ENCODE results near the gene DYNC1LI2.

Gene DYNC1LI2

GRCh38 chr16:66717112-66717675 is 34.2 kb downstream of the DYNC1LI2 start:
- no peaks in the 10 kb centered on the region for H3K36me3 Mint-ChIP-seq
- H3K4me3 Mint-ChIP-seq: no peak overlapping the region
- H3K9me3 Mint-ChIP-seq: no peaks in the 10 kb centered on the region
- H3K4me1 Mint-ChIP-seq: no peaks in the 10 kb centered on the region
- ATAC-seq: no peak
- peaks cover 9% of the 10 kb centered on the region for H3K27me3 Mint-ChIP-seq
- no peak overlapping the region for H3K27ac Mint-ChIP-seq

GRCh38 chr16:66714654-66715307 is 36.6 kb downstream of the DYNC1LI2 start:
- Mint-ChIP-seq H3K4me3 (no peak overlapping the region), H3K4me1 (no peaks in the 10 kb centered on the region), H3K9me3 (no peaks in the 10 kb centered on the region), H3K36me3 (no peaks in the 10 kb centered on the region), H3K27ac (no peak overlapping the region), H3K27me3 (peaks cover 21% of the 10 kb centered on the region)
- ATAC-seq: no peak

GRCh38 chr16:66714062-66714461 is 37.3 kb downstream of the DYNC1LI2 start:
- ATAC-seq: no peak
- H3K4me3 Mint-ChIP-seq: no peak overlapping the region
- peaks cover 21% of the 10 kb centered on the region for H3K27me3 Mint-ChIP-seq
- H3K27ac Mint-ChIP-seq: no peak overlapping the region
- no peaks in the 10 kb centered on the region for H3K4me1 Mint-ChIP-seq
- H3K36me3 Mint-ChIP-seq: no peaks in the 10 kb centered on the region
- H3K9me3 Mint-ChIP-seq: no peaks in the 10 kb centered on the region

GRCh38 chr16:66713076-66713475 is 38.3 kb downstream of the DYNC1LI2 start:
- no peak overlapping the region for H3K27ac Mint-ChIP-seq
- ATAC-seq: no peak

GRCh38 chr16:66712512-66712911 is 38.9 kb downstream of the DYNC1LI2 start:
- no peak for ATAC-seq
- H3K36me3 Mint-ChIP-seq: no peaks in the 10 kb centered on the region
- no peaks in the 10 kb centered on the region for H3K4me1 Mint-ChIP-seq
- H3K27me3 Mint-ChIP-seq: peaks cover 21% of the 10 kb centered on the region
- no peaks in the 10 kb centered on the region for H3K9me3 Mint-ChIP-seq
- no peak overlapping the region for H3K4me3 Mint-ChIP-seq
- no peak overlapping the region for H3K27ac Mint-ChIP-seq

More at GRCh38 chr16:66713076-66713475, 38.3 kb downstream of the DYNC1LI2 start:
- no peaks in the 10 kb centered on the region for H3K9me3 Mint-ChIP-seq
- H3K4me1 Mint-ChIP-seq: no peaks in the 10 kb centered on the region
- no peak overlapping the region for H3K4me3 Mint-ChIP-seq
- no peaks in the 10 kb centered on the region for H3K36me3 Mint-ChIP-seq
- peaks cover 21% of the 10 kb centered on the region for H3K27me3 Mint-ChIP-seq

GRCh38 chr16:66711581-66711980 is 39.8 kb downstream of the DYNC1LI2 start:
- no peaks in the 10 kb centered on the region for H3K9me3 Mint-ChIP-seq
- no peaks in the 10 kb centered on the region for H3K36me3 Mint-ChIP-seq
- H3K27ac Mint-ChIP-seq: no peak overlapping the region
- H3K4me3 Mint-ChIP-seq: no peak overlapping the region
- no peaks in the 10 kb centered on the region for H3K4me1 Mint-ChIP-seq
- no peak for ATAC-seq
- H3K27me3 Mint-ChIP-seq: peaks cover 21% of the 10 kb centered on the region

GRCh38 chr16:66706506-66706880 is 44.9 kb downstream of the DYNC1LI2 start:
- H3K27me3 Mint-ChIP-seq: peaks cover 20% of the 10 kb centered on the region
- H3K27ac Mint-ChIP-seq: no peak overlapping the region
- H3K9me3 Mint-ChIP-seq: no peaks in the 10 kb centered on the region
- no peak overlapping the region for H3K4me3 Mint-ChIP-seq
- H3K36me3 Mint-ChIP-seq: no peaks in the 10 kb centered on the region
- no peak for ATAC-seq
- no peaks in the 10 kb centered on the region for H3K4me1 Mint-ChIP-seq

- Mint-ChIP-seq H3K4me1 (no peaks in the 10 kb centered on the region), H3K27me3 (peaks cover 18% of the 10 kb centered on the region), H3K4me3 (no peak overlapping the region), H3K36me3 (no peaks in the 10 kb centered on the region), H3K27ac (no peak overlapping the region), H3K9me3 (no peaks in the 10 kb centered on the region)
- ATAC-seq: no peak
Observed at GRCh38 chr16:66705790-66706505, 45.5 kb downstream of the DYNC1LI2 start.

GRCh38 chr16:66703406-66704215 is 47.8 kb downstream of the DYNC1LI2 start:
- Mint-ChIP-seq H3K4me3 (no peak overlapping the region), H3K27ac (no peak overlapping the region), H3K36me3 (no peaks in the 10 kb centered on the region), H3K27me3 (peaks cover 10% of the 10 kb centered on the region), H3K9me3 (no peaks in the 10 kb centered on the region), H3K4me1 (no peaks in the 10 kb centered on the region)
- peak; percentile 25 for ATAC-seq

- no peak for ATAC-seq
- no peaks in the 10 kb centered on the region for H3K9me3 Mint-ChIP-seq
- H3K36me3 Mint-ChIP-seq: no peaks in the 10 kb centered on the region
- H3K27me3 Mint-ChIP-seq: peaks cover 10% of the 10 kb centered on the region
- H3K4me3 Mint-ChIP-seq: no peak overlapping the region
- H3K4me1 Mint-ChIP-seq: no peaks in the 10 kb centered on the region
- H3K27ac Mint-ChIP-seq: no peak overlapping the region
Observed at GRCh38 chr16:66701516-66701915, 49.9 kb downstream of the DYNC1LI2 start.

- Mint-ChIP-seq H3K27ac (no peak overlapping the region), H3K4me3 (no peak overlapping the region), H3K27me3 (peaks cover 10% of the 10 kb centered on the region), H3K4me1 (no peaks in the 10 kb centered on the region), H3K9me3 (no peaks in the 10 kb centered on the region), H3K36me3 (no peaks in the 10 kb centered on the region)
- no peak for ATAC-seq
Observed at GRCh38 chr16:66701026-66701425, 50.4 kb downstream of the DYNC1LI2 start.

- Mint-ChIP-seq H3K27ac (no peak overlapping the region), H3K36me3 (no peaks in the 10 kb centered on the region), H3K4me3 (no peak overlapping the region), H3K4me1 (peaks cover 5% of the 10 kb centered on the region), H3K27me3 (peaks cover 16% of the 10 kb centered on the region), H3K9me3 (no peaks in the 10 kb centered on the region)
- ATAC-seq: no peak
Observed at GRCh38 chr16:66699898-66700297, 51.5 kb downstream of the DYNC1LI2 start.

GRCh38 chr16:66698046-66698445 is 53.4 kb downstream of the DYNC1LI2 start:
- no peak for ATAC-seq
- Mint-ChIP-seq H3K36me3 (no peaks in the 10 kb centered on the region), H3K27ac (no peak overlapping the region), H3K9me3 (no peaks in the 10 kb centered on the region), H3K27me3 (peaks cover 25% of the 10 kb centered on the region), H3K4me3 (no peak overlapping the region), H3K4me1 (peaks cover 7% of the 10 kb centered on the region)

- Mint-ChIP-seq H3K9me3 (no peaks in the 10 kb centered on the region), H3K4me1 (peaks cover 7% of the 10 kb centered on the region), H3K27ac (no peak within 1 kb of the TSS), H3K27me3 (peaks cover 36% of the 10 kb centered on the region), H3K4me3 (peak within 1 kb of the TSS; percentile 79), H3K36me3 (no peaks in the 10 kb centered on the region)
- ATAC-seq: peak; percentile 97
Observed at GRCh38 chr16:66696669-66697630, 54.5 kb downstream of the DYNC1LI2 start, which contains the start of gene CMTM4. CMTM4 (minus strand) TSS chr16:66696743; CDS start chr16:66696525, 218 bp downstream.
